Vagina (tissue), 2 donors: ENCODE data around the gene LCP1.

Experiments
- CTCF ChIP-seq, 3 experiments: fragments of 450-650 bp in 2 of 3; fragments of 200-600 bp in 1 of 3; sonication (generic) in 1 of 3; IDR thresholded peaks; one replicate each; pipeline ENCODE4 v1.5.1; 2017 to 2019; ENCODE audit warnings: antibody characterized with exemption in 3 of 3, mild to moderate bottlenecking in 2 of 3, moderate library complexity in 2 of 3
- POLR2A ChIP-seq, 2 donors: fragments of 450-650 bp; IDR thresholded peaks; one replicate each; pipeline ENCODE4 v1.6.1; 2017; ENCODE audit warnings: antibody characterized with exemption in 2 of 2, mild to moderate bottlenecking in 2 of 2, moderate library complexity in 2 of 2

GRCh38 chr13:46077265-46077664 lies 104.7 kb downstream of the LCP1 start:
- TF ChIP-seq CTCF (IDR thresholded peaks at IDR 0.05) (no peak), POLR2A (IDR thresholded peaks at IDR 0.05) (no peak)
